OCI-LY7 (cell line): Measurements from ENCODE around the gene SEMA4B.

Experiments used
- EZH2phosphoT487 ChIP-seq: fragments of 200-600 bp; sonication (generic); IDR thresholded peaks from 2 replicates; pipeline ENCODE4 v1.6.1; 2018; ENCODE audit warnings: low read depth, borderline replicate concordance, mild to moderate bottlenecking, mixed run types, antibody characterized with exemption, low read length, moderate library complexity, mixed read lengths
- TF ChIP-seq, protein P1 (sequence below): fragments of 200-600 bp; sonication (generic); conservative IDR thresholded peaks from 2 replicates; pipeline ENCODE4 v1.5.1; 2014; ENCODE audit warnings: mild to moderate bottlenecking, antibody characterized with exemption, low read length, moderate library complexity, mixed read lengths

- TF ChIP-seq EZH2phosphoT487: no peak
- TF ChIP-seq, protein P1, sequence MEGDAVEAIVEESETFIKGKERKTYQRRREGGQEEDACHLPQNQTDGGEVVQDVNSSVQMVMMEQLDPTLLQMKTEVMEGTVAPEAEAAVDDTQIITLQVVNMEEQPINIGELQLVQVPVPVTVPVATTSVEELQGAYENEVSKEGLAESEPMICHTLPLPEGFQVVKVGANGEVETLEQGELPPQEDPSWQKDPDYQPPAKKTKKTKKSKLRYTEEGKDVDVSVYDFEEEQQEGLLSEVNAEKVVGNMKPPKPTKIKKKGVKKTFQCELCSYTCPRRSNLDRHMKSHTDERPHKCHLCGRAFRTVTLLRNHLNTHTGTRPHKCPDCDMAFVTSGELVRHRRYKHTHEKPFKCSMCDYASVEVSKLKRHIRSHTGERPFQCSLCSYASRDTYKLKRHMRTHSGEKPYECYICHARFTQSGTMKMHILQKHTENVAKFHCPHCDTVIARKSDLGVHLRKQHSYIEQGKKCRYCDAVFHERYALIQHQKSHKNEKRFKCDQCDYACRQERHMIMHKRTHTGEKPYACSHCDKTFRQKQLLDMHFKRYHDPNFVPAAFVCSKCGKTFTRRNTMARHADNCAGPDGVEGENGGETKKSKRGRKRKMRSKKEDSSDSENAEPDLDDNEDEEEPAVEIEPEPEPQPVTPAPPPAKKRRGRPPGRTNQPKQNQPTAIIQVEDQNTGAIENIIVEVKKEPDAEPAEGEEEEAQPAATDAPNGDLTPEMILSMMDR: no peak
Measured at GRCh38 chr15:90189781-90190467, 11.2 kb upstream of the SEMA4B start.
